ACHN (cell line): ENCODE data around the gene MLC1.

Experiments used
- DNase-seq: peaks from one replicate; pipeline ENCODE4 v3.0.0-alpha.2; 2015
- in situ Hi-C: cut with HindIII; loops from 2 replicates; pipeline ENCODE4 v1.10.0; 2017; ENCODE audit warnings: low sequenced_read_pairs, low pct_ligation_motif_present, low pct_unique_long_range_greater_than_20kb

Gene MLC1

GRCh38 chr22:50011447-50012210 is 73.6 kb downstream of the MLC1 start:
- in situ Hi-C loops = no loop called here
- DNase-seq = no peak

- in situ Hi-C loops = no loop called here
- no peak for DNase-seq
Measured at GRCh38 chr22:50010676-50011446, 74.4 kb downstream of the MLC1 start.

GRCh38 chr22:50009765-50010675 is 75.2 kb downstream of the MLC1 start:
- in situ Hi-C loops = no loop called here
- no peak for DNase-seq
